H1 (cell line): Measurements from ENCODE around the gene CORT. TPM values are rescaled to one million over a fixed set of nuclear protein-coding genes. Genes with fewer than 3 reads are reported as not detected.

Source experiments
- CEBPB ChIP-seq: IDR thresholded peaks from 2 replicates; pipeline ENCODE4 v1.6.1; 2012; ENCODE audit warnings: low read depth, low read length
- EZH2 ChIP-seq: fragments of 200-600 bp; sonication (generic); IDR thresholded peaks from 2 replicates; pipeline ENCODE4 v1.7.1; 2012; ENCODE audit warnings: low read depth, mild to moderate bottlenecking, moderate library complexity, low read length, inconsistent platforms; ENCODE audit not compliant: severe bottlenecking
- GABPA ChIP-seq: IDR thresholded peaks from 2 replicates; pipeline ENCODE4 v1.6.1; 2011; ENCODE audit warnings: mild to moderate bottlenecking, low read length, moderate library complexity, borderline replicate concordance; ENCODE audit not compliant: insufficient read depth
- HDAC2 ChIP-seq, 2 experiments: fragments of 300-600 bp in 1 of 2; sonication (generic) in 1 of 2; IDR thresholded peaks; 2 replicates each; pipeline ENCODE4 v1.6.1; 2011 to 2012; ENCODE audit warnings: low read depth in 2 of 2, low read length in 2 of 2, mild to moderate bottlenecking in 2 of 2, moderate library complexity in 2 of 2, borderline replicate concordance in 1 of 2, inconsistent platforms in 1 of 2
- HDAC6 ChIP-seq: IDR thresholded peaks from one replicate; pipeline ENCODE4 v1.7.1; 2012; ENCODE audit warnings: low read depth, mild to moderate bottlenecking, inconsistent platforms, low read length, moderate library complexity
- JUN ChIP-seq: IDR thresholded peaks from 2 replicates; pipeline ENCODE4 v1.6.1; 2011; ENCODE audit warnings: low read depth, mild to moderate bottlenecking, improper control_type of control experiment, low read length
- JUND ChIP-seq: IDR thresholded peaks from 2 replicates; pipeline ENCODE4 v1.6.1; 2011; ENCODE audit warnings: mild to moderate bottlenecking, improper control_type of control experiment, low read length
- NRF1 ChIP-seq: IDR thresholded peaks from 2 replicates; pipeline ENCODE4 v1.6.1; 2011; ENCODE audit warnings: mild to moderate bottlenecking, low read depth, low read length, improper control_type of control experiment
- PHF8 ChIP-seq: fragments of 200-600 bp; sonication (generic); conservative IDR thresholded peaks from 2 replicates; pipeline ENCODE4 v1.7.1; 2012; ENCODE audit warnings: low read depth, mild to moderate bottlenecking, inconsistent platforms, low read length, moderate library complexity
- POU5F1 ChIP-seq: IDR thresholded peaks from 2 replicates; pipeline ENCODE4 v1.6.1; 2011; ENCODE audit warnings: low read depth, mild to moderate bottlenecking, low read length, moderate library complexity
- RAD21 ChIP-seq, 2 experiments: IDR thresholded peaks in 1 of 2; conservative IDR thresholded peaks in 1 of 2; 2 replicates each; pipeline ENCODE4 v1.6.1; 2011; ENCODE audit warnings: low read depth in 2 of 2, low read length in 2 of 2, improper control_type of control experiment in 1 of 2, inconsistent platforms in 1 of 2, mild to moderate bottlenecking in 1 of 2, moderate library complexity in 1 of 2
- RBBP5 ChIP-seq: IDR thresholded peaks from 2 replicates; pipeline ENCODE4 v1.7.1; 2012; ENCODE audit warnings: low read depth, mild to moderate bottlenecking, inconsistent platforms, low read length, moderate library complexity, borderline replicate concordance
- RNF2 ChIP-seq: fragments of 200-900, 300-1000 bp; sonication (generic); IDR thresholded peaks from 2 replicates; pipeline ENCODE4 v1.7.1; 2016; ENCODE audit warnings: borderline replicate concordance, low read depth, mild to moderate bottlenecking, antibody characterized with exemption, low read length; ENCODE audit not compliant: poor library complexity, severe bottlenecking; ENCODE audit errors: missing control alignments
- SIRT6 ChIP-seq: IDR thresholded peaks from one replicate; pipeline ENCODE4 v1.7.1; 2012; ENCODE audit warnings: low read length, inconsistent platforms
- SIX5 ChIP-seq: IDR thresholded peaks from 2 replicates; pipeline ENCODE4 v1.6.1; 2011; ENCODE audit warnings: mild to moderate bottlenecking, low read depth, low read length
- TAF1 ChIP-seq: IDR thresholded peaks from 2 replicates; pipeline ENCODE4 v1.6.1; 2011; ENCODE audit warnings: mild to moderate bottlenecking, low read depth, low read length
- TBP ChIP-seq: IDR thresholded peaks from 2 replicates; pipeline ENCODE4 v1.6.1; 2011; ENCODE audit warnings: low read depth, low read length, improper control_type of control experiment
- TCF12 ChIP-seq: IDR thresholded peaks from 2 replicates; pipeline ENCODE4 v1.6.1; 2011; ENCODE audit warnings: low read depth, mild to moderate bottlenecking, low read length
- polyA plus RNA-seq, 7 experiments: library from polyadenylated mRNA; depleted of rRNA in 3 of 7; stranded (reverse) in 5 of 7; unstranded in 2 of 7; fragments of >200 nt in 5 of 7; fragments of 200-250 nt in 2 of 7; gene quantifications; 1 replicate in 5 of 7; 2 replicates in 1 of 7; 4 replicates in 1 of 7; pipeline versions ENCODE4 v1.2.1 to v1.2.3, GENCODE V29; 2011 to 2013; ENCODE audit warnings: missing spikeins in 2 of 7, mixed read lengths in 2 of 7
- total RNA-seq: library from RNA; stranded (reverse); fragmentation: NEBNext Ultra II Directional; extraction: Animal tissue kit (Norgen Biotek cat#: 25700); gene quantifications from 2 replicates; pipeline ENCODE4 v1.2.1, GENCODE V29; 2021
- TF ChIP-seq, protein P1 (sequence below): IDR thresholded peaks from 2 replicates; pipeline ENCODE4 v1.6.1; 2011; ENCODE audit warnings: low read length, improper control_type of control experiment
- TF ChIP-seq, protein P2 (sequence below): IDR thresholded peaks from 2 replicates; pipeline ENCODE4 v1.6.1; 2011; ENCODE audit warnings: low read depth, mild to moderate bottlenecking, low read length; ENCODE audit not compliant: insufficient read depth

The CORT gene
- total and polyA plus RNA-seq, 2 of the 8 experiments (the other 6 are each of a cell fraction or from before 2014, with no cell fraction given), result 0.15 to 0.30 TPM

DNA sequence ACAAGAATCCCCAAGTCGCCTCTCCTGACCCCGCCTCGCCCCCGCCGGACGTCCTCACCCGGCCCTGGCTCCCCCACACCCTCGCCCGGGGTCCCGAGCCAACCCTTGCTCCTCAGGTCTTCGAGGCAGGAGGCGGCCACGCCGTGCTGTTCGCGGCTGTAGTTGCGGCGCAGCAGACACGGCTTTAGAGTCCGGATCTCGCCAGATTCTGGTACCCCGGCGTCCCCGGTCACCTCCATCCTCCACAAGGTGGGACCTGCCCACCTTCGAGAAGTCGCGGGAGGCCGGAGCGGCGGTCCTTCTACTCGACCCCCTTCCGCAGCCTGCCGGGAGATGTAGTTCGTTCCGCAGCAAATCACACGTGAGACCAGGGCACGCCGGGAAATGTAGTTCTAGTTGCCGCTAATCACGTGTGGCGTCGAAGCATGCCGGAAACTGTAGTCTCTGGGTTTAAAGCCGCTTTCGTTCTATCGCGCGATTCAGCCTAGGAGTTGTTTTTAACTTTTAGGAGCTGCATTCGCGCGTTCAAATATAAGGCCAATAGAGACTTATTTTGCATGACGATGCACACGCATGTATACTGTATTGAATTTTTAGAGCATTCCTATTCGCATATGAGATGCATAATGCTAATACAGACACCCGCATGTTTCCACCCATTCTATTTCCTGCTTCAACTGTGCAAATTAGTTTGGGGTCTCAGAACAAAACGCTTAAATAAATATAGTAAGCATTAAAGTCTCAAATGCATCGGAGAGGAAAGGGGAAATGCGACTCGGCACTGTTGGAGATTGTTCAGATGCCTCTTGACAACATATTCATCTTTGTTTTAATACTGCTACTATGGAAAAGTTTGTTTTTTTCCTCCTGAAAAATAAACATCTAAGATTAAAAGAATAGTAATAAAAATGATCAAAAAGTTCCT lies 22.7 kb downstream of the CORT start, which contains the start of gene DFFA (continued):
- TF ChIP-seq GABPA, result peak; percentile 61; the same call in 1 of the 2 replicates
- TF ChIP-seq, protein P1, sequence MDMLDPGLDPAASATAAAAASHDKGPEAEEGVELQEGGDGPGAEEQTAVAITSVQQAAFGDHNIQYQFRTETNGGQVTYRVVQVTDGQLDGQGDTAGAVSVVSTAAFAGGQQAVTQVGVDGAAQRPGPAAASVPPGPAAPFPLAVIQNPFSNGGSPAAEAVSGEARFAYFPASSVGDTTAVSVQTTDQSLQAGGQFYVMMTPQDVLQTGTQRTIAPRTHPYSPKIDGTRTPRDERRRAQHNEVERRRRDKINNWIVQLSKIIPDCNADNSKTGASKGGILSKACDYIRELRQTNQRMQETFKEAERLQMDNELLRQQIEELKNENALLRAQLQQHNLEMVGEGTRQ, result peak; percentile 98
- peak; percentile 99 for TF ChIP-seq SIX5
- no peak for TF ChIP-seq RNF2
- TF ChIP-seq NRF1, result no peak
- TF ChIP-seq HDAC6, result no peak
- TF ChIP-seq, protein P2, sequence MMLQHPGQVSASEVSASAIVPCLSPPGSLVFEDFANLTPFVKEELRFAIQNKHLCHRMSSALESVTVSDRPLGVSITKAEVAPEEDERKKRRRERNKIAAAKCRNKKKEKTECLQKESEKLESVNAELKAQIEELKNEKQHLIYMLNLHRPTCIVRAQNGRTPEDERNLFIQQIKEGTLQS, result peak; percentile 98
- TF ChIP-seq TCF12, result 0 out of 2 replicates have a peak, but pooled peaks have one; percentile 60
- no peak for TF ChIP-seq POU5F1
- TF ChIP-seq SIRT6, result no peak
- TF ChIP-seq CEBPB, result no peak
- no peak for TF ChIP-seq JUN
- TF ChIP-seq EZH2, result no peak
- peak in 1 of 2 experiments; percentile 55; a peak in 1 of 4 replicates for TF ChIP-seq HDAC2 (IDR thresholded peaks at IDR 0.05; ENCODE audit: borderline replicate concordance in 1 of 2, low read depth in 2 of 2, low read length in 2 of 2)
- TF ChIP-seq PHF8, result peak; percentile 90
- TF ChIP-seq TAF1, result peak; percentile 90
- TF ChIP-seq RBBP5, result no peak
- TF ChIP-seq JUND, result no peak
- TF ChIP-seq RAD21 (IDR thresholded peaks at IDR 0.05 in 1 of 2, conservative IDR thresholded peaks at IDR 0.05 in 1 of 2; ENCODE audit: low read depth in 2 of 2, low read length in 2 of 2), result peak in 1 of 2 experiments; percentile 8; a peak in 1 of 4 replicates
- peak; percentile 90 for TF ChIP-seq TBP
